HEK293T (cell line): Measurements from ENCODE around the gene CREB3L4.

ENCODE experiments used
- ARNT ChIP-seq: fragments of 450-650 bp; IDR thresholded peaks from 2 replicates; pipeline ENCODE4 v1.6.1; 2017; ENCODE audit warnings: mild to moderate bottlenecking
- BHLHE40 ChIP-seq: fragments of 450-650 bp; IDR thresholded peaks from 2 replicates; pipeline ENCODE4 v1.6.1; 2016; ENCODE audit warnings: mild to moderate bottlenecking, moderate library complexity, borderline replicate concordance
- CTBP1 ChIP-seq: fragments of 450-650 bp; IDR thresholded peaks from 2 replicates; pipeline ENCODE4 v1.6.1; 2016; ENCODE audit warnings: borderline replicate concordance
- FOXA1 ChIP-seq: fragments of 450-650 bp; IDR thresholded peaks from 2 replicates; pipeline ENCODE4 v1.6.1; 2016; ENCODE audit warnings: mild to moderate bottlenecking
- HDGF ChIP-seq: fragments of 450-650 bp; IDR thresholded peaks from 2 replicates; pipeline ENCODE4 v1.6.1; 2017; ENCODE audit warnings: antibody characterized with exemption, borderline replicate concordance
- LEF1 ChIP-seq: fragments of 450-650 bp; IDR thresholded peaks from 2 replicates; pipeline ENCODE4 v1.6.1; 2017; ENCODE audit warnings: mild to moderate bottlenecking, borderline replicate concordance
- NFRKB ChIP-seq: fragments of 450-650 bp; IDR thresholded peaks from 2 replicates; pipeline ENCODE4 v1.6.1; 2016; ENCODE audit warnings: mild to moderate bottlenecking, moderate library complexity
- PKNOX1 ChIP-seq: fragments of 450-650 bp; IDR thresholded peaks from 2 replicates; pipeline ENCODE4 v1.6.1; 2016
- SP1 ChIP-seq: fragments of 450-650 bp; IDR thresholded peaks from 2 replicates; pipeline ENCODE4 v1.6.1; 2017
- ZNF384 ChIP-seq: fragments of 450-650 bp; IDR thresholded peaks from 2 replicates; pipeline ENCODE4 v1.6.1; 2016

GRCh38 chr1:153961421-153961820, 6.3 kb upstream of the CREB3L4 start:
- TF ChIP-seq FOXA1 = no peak
- TF ChIP-seq PKNOX1 = no peak
- no peak for TF ChIP-seq SP1
- TF ChIP-seq NFRKB = no peak
- TF ChIP-seq ARNT = no peak
- TF ChIP-seq LEF1 = no peak
- TF ChIP-seq CTBP1 = no peak
- TF ChIP-seq BHLHE40 = no peak
- no peak for TF ChIP-seq ZNF384
- no peak for TF ChIP-seq HDGF
